ENCODE measurements around the gene LIX1L. TPM values are rescaled to one million over a fixed set of nuclear protein-coding genes. Genes with fewer than 3 reads are reported as not detected.

Gene LIX1L
- total and polyA plus RNA-seq, 2 donors (not counting 1 experiment from before 2014, with no cell fraction given) = 14.2 to 63.3 TPM

DNA sequence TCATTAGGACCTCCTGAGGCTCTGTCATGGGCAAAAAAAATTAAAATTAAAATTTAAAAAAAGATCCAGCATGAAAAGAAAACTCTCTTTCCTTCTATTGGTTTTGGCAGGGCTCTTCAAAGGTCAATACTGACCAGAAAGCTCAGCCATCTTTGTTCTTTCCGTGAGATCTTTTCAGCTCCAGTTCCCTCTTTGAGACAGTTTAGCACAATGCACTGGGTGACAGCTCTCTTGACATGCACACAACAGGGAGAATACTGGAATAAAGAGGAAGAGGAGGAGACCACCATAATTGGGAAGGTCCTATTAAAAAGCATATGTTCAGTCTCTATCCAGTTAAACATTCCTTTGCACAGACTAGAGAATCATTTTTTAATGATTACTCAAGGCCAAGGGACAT lies 6.3 kb downstream of the LIX1L start:
- Histone ChIP-seq H3K4me1 (ENCODE audit: control insufficient read depth, extremely low read depth, insufficient read depth, low read length) (peaks cover 5% of the 10 kb centered on the region), H3K27me3 (ENCODE audit: control insufficient read depth, insufficient read depth, low read length) (no peaks in the 10 kb centered on the region), H3K9ac (ENCODE audit: insufficient read depth, low read length) (no peak overlapping the region), H3K4me2 (ENCODE audit: extremely low read depth, insufficient read depth, low read length) (no peak overlapping the region), H3K36me3 (ENCODE audit: control insufficient read depth, insufficient read depth, low read length) (no peaks in the 10 kb centered on the region), H4K20me1 (ENCODE audit: control insufficient read depth, extremely low read depth, insufficient read depth, low read length) (no peaks in the 10 kb centered on the region), H3K9me3 (ENCODE audit: control insufficient read depth, insufficient read depth, low read depth, low read length) (no peaks in the 10 kb centered on the region), H3K27ac (ENCODE audit: insufficient read depth, low read length) (no peak overlapping the region), H2AFZ (ENCODE audit: low read length) (no peak overlapping the region), H3K4me3 (replicated peaks in 1 of 4; ENCODE audit: control extremely low read depth in 1 of 4, insufficient read depth in 1 of 4, low read depth in 3 of 4, low read length in 4 of 4) (no peak overlapping the region), H3K79me2 (ENCODE audit: control insufficient read depth, insufficient read depth, low read length) (peaks cover 49% of the 10 kb centered on the region)
- no peak for DNase-seq (ENCODE audit: low read depth in 2 of 2)
- no peak for TF ChIP-seq CTCF (conservative IDR thresholded peaks at IDR 0.05 in 1 of 2, IDR thresholded peaks at IDR 0.05 in 1 of 2; ENCODE audit: low read depth in 1 of 2, low read length in 2 of 2)

- Histone ChIP-seq H3K27me3 (ENCODE audit: control insufficient read depth, insufficient read depth, low read length) (no peaks in the 10 kb centered on the region), H3K36me3 (ENCODE audit: control insufficient read depth, insufficient read depth, low read length) (no peaks in the 10 kb centered on the region), H4K20me1 (ENCODE audit: control insufficient read depth, extremely low read depth, insufficient read depth, low read length) (no peaks in the 10 kb centered on the region), H3K4me3 (replicated peaks in 1 of 4; ENCODE audit: control extremely low read depth in 1 of 4, insufficient read depth in 1 of 4, low read depth in 3 of 4, low read length in 4 of 4) (no peak overlapping the region), H3K79me2 (ENCODE audit: control insufficient read depth, insufficient read depth, low read length) (peaks cover 29% of the 10 kb centered on the region), H2AFZ (ENCODE audit: low read length) (no peak overlapping the region), H3K9me3 (ENCODE audit: control insufficient read depth, insufficient read depth, low read depth, low read length) (no peaks in the 10 kb centered on the region), H3K4me2 (ENCODE audit: extremely low read depth, insufficient read depth, low read length) (no peak overlapping the region), H3K9ac (ENCODE audit: insufficient read depth, low read length) (no peak overlapping the region), H3K4me1 (ENCODE audit: control insufficient read depth, extremely low read depth, insufficient read depth, low read length) (no peaks in the 10 kb centered on the region), H3K27ac (ENCODE audit: insufficient read depth, low read length) (no peak overlapping the region)
- no peak for TF ChIP-seq CTCF (conservative IDR thresholded peaks at IDR 0.05 in 1 of 2, IDR thresholded peaks at IDR 0.05 in 1 of 2; ENCODE audit: low read depth in 1 of 2, low read length in 2 of 2)
- no peak for TF ChIP-seq EZH2 (IDR thresholded peaks at IDR 0.05; ENCODE audit: low read length, missing control alignments)
- DNase-seq (ENCODE audit: low read depth in 2 of 2) = peak in 1 of 2 donors; percentile 66
Measured at GRCh38 chr1:145949219-145949618, 8.6 kb downstream of the LIX1L start.

DNA sequence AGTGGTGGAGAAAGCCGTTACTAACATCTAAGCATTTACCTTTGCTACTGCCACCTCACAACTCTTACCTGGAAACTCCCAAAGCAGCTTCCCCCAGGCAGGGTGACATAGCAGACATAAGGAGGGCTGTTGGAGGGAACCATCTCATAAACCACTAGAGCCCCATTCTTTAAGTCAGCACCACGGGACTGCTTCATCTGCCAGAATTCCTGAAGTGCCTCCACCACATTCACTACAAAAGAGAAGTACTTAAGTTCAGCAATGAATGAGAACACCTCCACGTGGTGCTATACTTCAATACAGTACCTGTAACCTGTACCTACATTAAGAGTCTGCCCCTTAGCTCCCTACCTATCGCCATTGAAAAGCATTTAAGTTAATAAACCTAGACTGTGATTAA lies 10.3 kb downstream of the LIX1L start:
- no peaks in the 10 kb centered on the region for H3K9me3 ChIP-seq (ENCODE audit: control insufficient read depth, insufficient read depth, low read depth, low read length)
- peaks cover 13% of the 10 kb centered on the region for H3K79me2 ChIP-seq (ENCODE audit: control insufficient read depth, insufficient read depth, low read length)
- no peak overlapping the region for H3K27ac ChIP-seq (ENCODE audit: insufficient read depth, low read length)
- H3K4me2 ChIP-seq (ENCODE audit: extremely low read depth, insufficient read depth, low read length) = no peak overlapping the region
- no peak for DNase-seq (ENCODE audit: low read depth in 2 of 2)
- no peak overlapping the region for H3K4me3 ChIP-seq (replicated peaks in 1 of 4; ENCODE audit: control extremely low read depth in 1 of 4, insufficient read depth in 1 of 4, low read depth in 3 of 4, low read length in 4 of 4)
- TF ChIP-seq EZH2 (IDR thresholded peaks at IDR 0.05; ENCODE audit: low read length, missing control alignments) (no peak), CTCF (conservative IDR thresholded peaks at IDR 0.05 in 1 of 2, IDR thresholded peaks at IDR 0.05 in 1 of 2; ENCODE audit: low read depth in 1 of 2, low read length in 2 of 2) (no peak)
- H3K27me3 ChIP-seq (ENCODE audit: control insufficient read depth, insufficient read depth, low read length) = no peaks in the 10 kb centered on the region
- H3K9ac ChIP-seq (ENCODE audit: insufficient read depth, low read length) = no peak overlapping the region
- no peak overlapping the region for H2AFZ ChIP-seq (ENCODE audit: low read length)
- no peaks in the 10 kb centered on the region for H3K4me1 ChIP-seq (ENCODE audit: control insufficient read depth, extremely low read depth, insufficient read depth, low read length)
- H3K36me3 ChIP-seq (ENCODE audit: control insufficient read depth, insufficient read depth, low read length) = no peaks in the 10 kb centered on the region
- no peaks in the 10 kb centered on the region for H4K20me1 ChIP-seq (ENCODE audit: control insufficient read depth, extremely low read depth, insufficient read depth, low read length)
